Esophagus muscularis mucosa (tissue), 4 donors: Measurements from ENCODE around the gene CNTNAP2. TPM values are rescaled to one million over a fixed set of nuclear protein-coding genes. Genes with fewer than 3 reads are reported as not detected.

Experiments
- DNase-seq: peaks from one replicate; pipeline ENCODE4 v3.0.0-alpha.2; 2017; ENCODE audit errors: extremely low spot score
- H3K27ac ChIP-seq, 4 donors: fragments of 200-600 bp; sonication (generic); replicated peaks in 1 of 4; 1 replicate in 3 of 4; 2 replicates in 1 of 4; pipeline ENCODE4 v1.5.1; 2016 to 2019; ENCODE audit warnings: mild to moderate bottlenecking in 1 of 4
- H3K27me3 ChIP-seq, 4 donors: fragments of 200-600 bp; sonication (generic); one replicate each; pipeline versions ENCODE4 v1.5.1 to v1.6.0; 2016 to 2019
- H3K36me3 ChIP-seq, 4 donors: fragments of 200-600 bp; sonication (generic); one replicate each; pipeline ENCODE4 v1.5.1; 2016 to 2019
- H3K4me1 ChIP-seq, 4 donors: fragments of 200-600 bp; sonication (generic); one replicate each; pipeline ENCODE4 v1.5.1; 2016 to 2019
- H3K4me3 ChIP-seq, 4 donors: fragments of 200-600 bp; sonication (generic); 1 replicate in 2 of 4; 2 replicates in 2 of 4; pipeline ENCODE4 v1.5.1; 2016 to 2019; ENCODE audit warnings: mild to moderate bottlenecking in 4 of 4, moderate library complexity in 1 of 4
- H3K9me3 ChIP-seq, 4 donors: fragments of 200-600 bp; sonication (generic); 1 replicate in 3 of 4; 2 replicates in 1 of 4; pipeline ENCODE4 v1.5.1; 2016 to 2019
- EP300 ChIP-seq: sonication (generic); formaldehyde crosslinking; IDR thresholded peaks from one replicate; pipeline ENCODE4 v1.6.1; 2017; ENCODE audit warnings: antibody characterized with exemption
- POLR2A ChIP-seq: fragments of 450-650 bp; IDR thresholded peaks from one replicate; pipeline ENCODE4 v1.6.1; 2017; ENCODE audit warnings: antibody characterized with exemption, moderate library complexity, mild to moderate bottlenecking, low read depth
- POLR2AphosphoS5 ChIP-seq, 2 donors: sonication (generic); formaldehyde crosslinking; IDR thresholded peaks; one replicate each; pipeline ENCODE4 v1.6.1; 2017; ENCODE audit warnings: antibody characterized with exemption in 2 of 2
- WGBS: methylation state at CpG from one replicate; pipeline ENCODE4 v1.1.5; 2018; 5-methylcytosine and 5-hydroxymethylcytosine counted together
- intact Hi-C: fragments of 100-400 bp; cut with DNase I; formaldehyde crosslinking; loops from one replicate; pipeline ENCODE4 v1.15.1; 2023
- total RNA-seq, 4 donors: library from RNA; depleted of rRNA; stranded (reverse); fragments of >200 nt; gene quantifications; one replicate each; pipeline versions ENCODE4 v1.1.0 to v1.2.1, GENCODE V29; 2016
- TF ChIP-seq, protein P1 (sequence below), 3 experiments: fragments of 200-600 bp in 2 of 3; fragments of 450-650 bp in 1 of 3; sonication (generic) in 2 of 3; IDR thresholded peaks; one replicate each; pipeline ENCODE4 v1.5.1; 2017 to 2019; ENCODE audit warnings: antibody characterized with exemption in 3 of 3, mild to moderate bottlenecking in 2 of 3, moderate library complexity in 1 of 3

CNTNAP2 gene
- total RNA-seq, 4 donors from 2014 or later = 1.2 to 2.9 (median 1.9) TPM

DNA sequence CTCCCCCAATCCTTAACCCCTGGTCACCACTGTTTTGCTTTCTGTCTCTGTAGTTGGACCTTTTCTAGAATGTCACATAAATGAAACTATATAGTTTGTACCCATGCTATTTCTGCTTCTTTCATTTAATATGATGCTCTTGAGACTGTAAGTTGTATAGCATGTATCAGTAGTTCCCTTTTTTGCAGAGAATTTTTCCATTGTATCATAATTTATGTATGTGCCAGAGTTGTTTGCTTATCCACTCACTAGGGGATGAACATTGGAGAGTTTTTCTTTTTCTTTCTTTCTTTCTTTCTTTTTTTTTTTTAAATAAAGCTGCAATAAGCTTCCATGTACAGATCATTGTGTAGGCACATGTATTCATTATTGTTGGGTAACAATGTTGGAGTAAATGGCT, 544.8 kb downstream of the CNTNAP2 start:
- Histone ChIP-seq H3K4me1 (no peaks in the 10 kb centered on the region), H3K4me3 (no peak overlapping the region), H3K36me3 (no peaks in the 10 kb centered on the region), H3K27me3 (no peaks in the 10 kb centered on the region), H3K27ac (no peak overlapping the region), H3K9me3 (no peaks in the 10 kb centered on the region)
- no peak for DNase-seq
- intact Hi-C loops = no loop called here
- TF ChIP-seq EP300 (no peak), POLR2AphosphoS5 (IDR thresholded peaks at IDR 0.05) (no peak), POLR2A (no peak)
- TF ChIP-seq, protein P1, sequence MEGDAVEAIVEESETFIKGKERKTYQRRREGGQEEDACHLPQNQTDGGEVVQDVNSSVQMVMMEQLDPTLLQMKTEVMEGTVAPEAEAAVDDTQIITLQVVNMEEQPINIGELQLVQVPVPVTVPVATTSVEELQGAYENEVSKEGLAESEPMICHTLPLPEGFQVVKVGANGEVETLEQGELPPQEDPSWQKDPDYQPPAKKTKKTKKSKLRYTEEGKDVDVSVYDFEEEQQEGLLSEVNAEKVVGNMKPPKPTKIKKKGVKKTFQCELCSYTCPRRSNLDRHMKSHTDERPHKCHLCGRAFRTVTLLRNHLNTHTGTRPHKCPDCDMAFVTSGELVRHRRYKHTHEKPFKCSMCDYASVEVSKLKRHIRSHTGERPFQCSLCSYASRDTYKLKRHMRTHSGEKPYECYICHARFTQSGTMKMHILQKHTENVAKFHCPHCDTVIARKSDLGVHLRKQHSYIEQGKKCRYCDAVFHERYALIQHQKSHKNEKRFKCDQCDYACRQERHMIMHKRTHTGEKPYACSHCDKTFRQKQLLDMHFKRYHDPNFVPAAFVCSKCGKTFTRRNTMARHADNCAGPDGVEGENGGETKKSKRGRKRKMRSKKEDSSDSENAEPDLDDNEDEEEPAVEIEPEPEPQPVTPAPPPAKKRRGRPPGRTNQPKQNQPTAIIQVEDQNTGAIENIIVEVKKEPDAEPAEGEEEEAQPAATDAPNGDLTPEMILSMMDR (IDR thresholded peaks at IDR 0.05) = no peak

DNA sequence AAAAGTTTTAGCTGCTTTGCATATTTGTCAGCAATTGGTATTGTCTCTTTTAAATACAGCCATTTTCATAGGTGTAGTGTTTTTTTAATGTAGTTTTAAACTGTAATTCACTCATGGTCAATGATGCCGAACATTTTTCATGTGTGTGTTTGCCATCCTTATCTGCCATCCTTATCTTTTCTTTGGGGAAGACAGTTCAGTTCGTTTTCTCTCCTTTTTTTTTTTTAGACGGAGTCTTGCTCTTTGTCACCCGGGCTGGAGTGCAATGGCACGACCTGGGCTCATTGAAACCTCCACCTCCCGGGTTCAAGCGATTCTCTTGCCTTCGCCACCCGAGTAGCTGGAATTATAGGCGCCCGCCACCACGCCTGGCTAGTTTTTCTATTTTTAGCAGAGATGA, 545.3 kb downstream of the CNTNAP2 start:
- DNase-seq = no peak
- H3K4me3 ChIP-seq = no peak overlapping the region
- intact Hi-C loops = no loop called here
- H3K27me3 ChIP-seq = no peaks in the 10 kb centered on the region
- no peak overlapping the region for H3K27ac ChIP-seq
- no peak for TF ChIP-seq EP300
- TF ChIP-seq POLR2AphosphoS5 (IDR thresholded peaks at IDR 0.05) = no peak
- TF ChIP-seq, protein P1 (IDR thresholded peaks at IDR 0.05) = no peak
- no peak for TF ChIP-seq POLR2A
- H3K4me1 ChIP-seq = no peaks in the 10 kb centered on the region
- peaks cover 0 to 1% (median under 1%) of the 10 kb centered on the region in 4 donors for H3K9me3 ChIP-seq
- 81% methylated on average over 12 of the region's 12 CpGs for WGBS
- no peaks in the 10 kb centered on the region for H3K36me3 ChIP-seq

DNA sequence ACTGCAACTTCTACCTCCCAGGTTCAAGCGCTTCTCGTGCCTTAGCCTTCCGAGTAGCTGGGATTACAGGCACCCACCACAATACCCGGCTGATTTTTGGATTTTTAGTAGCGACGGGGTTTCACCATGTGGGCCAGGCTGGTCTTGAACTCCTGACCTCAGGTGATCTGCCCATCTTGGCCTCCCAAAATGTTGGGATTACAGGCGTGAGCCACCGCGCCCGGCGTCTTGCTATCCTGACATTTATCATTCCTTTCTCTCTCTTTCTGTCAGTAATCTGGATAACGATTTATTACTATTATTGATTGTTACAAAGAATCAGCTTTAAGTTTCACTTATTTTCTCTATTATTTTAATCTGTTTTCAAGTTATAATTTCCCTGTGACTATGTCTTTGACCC, 548.4 kb downstream of the CNTNAP2 start:
- intact Hi-C loops = no loop called here
- no peak for DNase-seq
- H3K4me1 ChIP-seq = no peaks in the 10 kb centered on the region
- H3K27me3 ChIP-seq = no peaks in the 10 kb centered on the region
- no peaks in the 10 kb centered on the region for H3K36me3 ChIP-seq
- WGBS = 96% methylated on average over 12 of the region's 12 CpGs
- TF ChIP-seq, protein P1 (IDR thresholded peaks at IDR 0.05) = no peak
- no peak for TF ChIP-seq EP300
- TF ChIP-seq POLR2AphosphoS5 (IDR thresholded peaks at IDR 0.05) = no peak
- TF ChIP-seq POLR2A = no peak
- H3K9me3 ChIP-seq = peaks cover 0 to 4% (median 2%) of the 10 kb centered on the region in 4 donors
- no peak overlapping the region for H3K4me3 ChIP-seq
- H3K27ac ChIP-seq = no peak overlapping the region

DNA sequence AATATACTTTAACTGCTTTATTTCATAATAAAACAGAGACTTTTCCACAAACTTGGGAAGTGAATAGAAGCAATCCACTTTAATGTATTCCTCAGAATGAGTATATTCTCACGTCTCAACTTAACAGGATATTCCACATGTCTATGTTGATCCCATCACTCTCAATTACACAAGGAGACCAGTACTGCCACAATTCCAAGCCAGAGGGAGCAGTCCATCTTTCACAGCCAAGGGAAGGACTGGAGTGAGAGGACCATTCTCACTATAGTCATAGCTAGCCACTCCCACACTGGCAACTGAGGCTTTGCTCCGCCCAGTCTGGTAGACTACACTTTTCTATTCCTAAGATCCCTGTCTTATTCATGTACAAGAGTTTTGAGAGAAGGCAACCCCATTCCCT, 553.9 kb downstream of the CNTNAP2 start:
- H3K36me3 ChIP-seq = no peaks in the 10 kb centered on the region
- 89% methylated on average over 2 of the region's 2 CpGs for WGBS
- TF ChIP-seq EP300 (no peak), POLR2A (no peak), POLR2AphosphoS5 (IDR thresholded peaks at IDR 0.05) (no peak)
- TF ChIP-seq, protein P1 (IDR thresholded peaks at IDR 0.05) = no peak
- no peaks in the 10 kb centered on the region for H3K4me1 ChIP-seq
- H3K27ac ChIP-seq = no peak overlapping the region
- no peaks in the 10 kb centered on the region for H3K27me3 ChIP-seq
- no peak for DNase-seq
- intact Hi-C loops = no loop called here
- H3K9me3 ChIP-seq = peaks cover 0 to 4% (median 2%) of the 10 kb centered on the region in 4 donors
- H3K4me3 ChIP-seq = no peak overlapping the region

DNA sequence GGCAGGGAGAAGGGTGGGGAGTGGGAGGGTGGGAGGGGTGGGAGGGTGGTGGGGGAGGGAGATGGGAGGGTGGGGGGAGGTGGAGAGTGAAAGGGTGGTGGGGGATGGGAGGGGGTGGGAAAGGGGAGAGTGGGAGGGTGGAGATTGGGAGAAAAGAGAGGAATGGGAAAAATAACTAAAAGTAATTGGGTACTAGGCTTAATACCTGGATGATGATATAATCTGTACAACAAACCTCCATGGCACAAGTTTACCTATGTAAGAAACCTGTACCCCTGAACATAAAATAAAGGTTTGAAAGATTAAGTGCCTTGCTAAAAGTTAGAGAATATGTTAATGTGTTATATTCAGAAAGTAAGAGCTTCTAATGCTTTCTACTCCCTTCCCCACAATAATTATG, 564.9 kb downstream of the CNTNAP2 start:
- H3K27me3 ChIP-seq = no peaks in the 10 kb centered on the region
- H3K27ac ChIP-seq = no peak overlapping the region
- TF ChIP-seq POLR2A = no peak
- no peak for TF ChIP-seq POLR2AphosphoS5 (IDR thresholded peaks at IDR 0.05)
- TF ChIP-seq, protein P1 (IDR thresholded peaks at IDR 0.05) = no peak
- no peak for DNase-seq
- no peaks in the 10 kb centered on the region for H3K4me1 ChIP-seq
- no peak overlapping the region for H3K4me3 ChIP-seq
- H3K9me3 ChIP-seq = no peaks in the 10 kb centered on the region
- intact Hi-C loops = no loop called here
- H3K36me3 ChIP-seq = no peaks in the 10 kb centered on the region
